ENCODE results near the gene PLLP. TPM values are rescaled to one million over a fixed set of nuclear protein-coding genes. Genes with fewer than 3 reads are reported as not detected.

PLLP gene
- total RNA-seq, 4 donors from 2014 or later: 0.51 to 3.0 (median 2.2) TPM

DNA sequence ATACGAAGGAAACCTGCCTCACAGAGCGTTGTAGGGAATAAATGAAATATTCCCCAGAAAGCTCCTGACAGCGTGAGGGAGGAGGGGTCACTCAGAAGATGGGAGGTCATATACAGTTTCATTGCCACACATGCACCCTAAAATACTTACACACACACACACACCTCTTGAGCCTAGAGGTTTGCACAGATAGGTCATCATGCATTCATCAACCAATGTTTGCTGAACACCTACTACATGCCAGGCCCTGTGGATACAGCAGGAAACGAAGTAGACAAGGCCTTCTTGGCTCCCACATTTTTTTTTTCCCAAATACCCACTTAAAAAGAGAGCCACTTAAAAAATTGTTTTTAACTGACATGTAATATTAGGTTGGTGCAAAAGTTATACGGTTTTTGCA is 907 bp upstream of the PLLP start:
- TF ChIP-seq CTCF (IDR thresholded peaks at IDR 0.05; ENCODE audit: low read depth): no peak

DNA sequence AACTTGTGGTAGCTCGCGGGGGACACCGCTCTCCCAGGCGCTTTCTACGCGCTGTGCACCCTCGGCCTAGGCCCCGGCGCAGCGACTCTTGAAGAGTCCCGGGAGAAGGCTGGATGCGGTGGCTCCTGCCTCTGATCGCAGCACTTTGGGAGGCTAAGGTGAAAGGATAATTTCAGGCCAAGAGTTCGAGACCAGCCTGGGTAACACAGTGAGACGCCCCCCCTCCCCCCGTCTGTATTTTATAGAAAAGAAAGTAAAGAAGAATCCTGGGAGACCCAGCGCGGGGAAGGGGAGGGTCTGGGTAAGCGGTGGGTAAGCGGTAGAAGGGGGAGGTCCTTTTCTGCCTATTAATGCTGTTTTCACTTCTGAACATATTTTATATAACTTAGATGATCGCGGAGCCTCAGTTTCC is 486 bp upstream of the PLLP start:
- TF ChIP-seq CTCF (IDR thresholded peaks at IDR 0.05; ENCODE audit: low read depth): no peak

DNA sequence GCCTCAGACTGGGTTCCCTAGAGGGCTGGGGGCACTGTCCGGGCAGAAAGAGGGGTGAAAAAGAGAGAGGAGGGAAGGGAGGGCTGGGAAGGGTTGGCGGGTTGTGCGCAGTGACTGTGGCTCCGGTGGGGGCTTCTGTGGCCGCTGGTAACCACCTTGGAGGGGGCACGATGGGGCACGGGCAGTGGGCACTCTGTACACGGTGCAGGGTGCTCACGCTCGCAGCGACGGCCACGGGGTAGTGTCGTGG is 588 bp downstream of the PLLP start:
- TF ChIP-seq CTCF (IDR thresholded peaks at IDR 0.05; ENCODE audit: low read depth): no peak

- TF ChIP-seq CTCF (IDR thresholded peaks at IDR 0.05; ENCODE audit: low read depth): no peak
Measured at GRCh38 chr16:57283214-57283958, 1.1 kb downstream of the PLLP start.

GRCh38 chr16:57282510-57283213 is 1.8 kb downstream of the PLLP start:
- no peak for TF ChIP-seq CTCF (IDR thresholded peaks at IDR 0.05; ENCODE audit: low read depth)

GRCh38 chr16:57281791-57282190 is 2.7 kb downstream of the PLLP start:
- TF ChIP-seq CTCF (IDR thresholded peaks at IDR 0.05; ENCODE audit: low read depth): no peak

GRCh38 chr16:57279780-57280638 is 4.5 kb downstream of the PLLP start:
- TF ChIP-seq CTCF (IDR thresholded peaks at IDR 0.05; ENCODE audit: low read depth): no peak

Measured in subcutaneous adipose tissue (tissue), 4 donors.